Caco-2 (cell line): Measurements from ENCODE around the gene HIVEP2. TPM values are rescaled to one million over a fixed set of nuclear protein-coding genes. Genes with fewer than 3 reads are reported as not detected.

Experiments used
- BruUV-seq: library from RNA; stranded (reverse); fragments of 400-500 nt; replicated peaks from 2 replicates; lab custom pipeline; 2021; lab: Mats Ljungman, UMichigan
- CTCF ChIA-PET: fragments of 300-600 bp; sonication (Branson Sonifier 250); formaldehyde crosslinking; loops from one replicate; lab custom pipeline; 2022; ENCODE audit warnings: antibody characterized with exemption; lab: Charles Lee
- POLR2A ChIA-PET: fragments of 300-600 bp; sonication (Branson Sonifier 250); formaldehyde crosslinking; loops from one replicate; lab custom pipeline; 2022; ENCODE audit warnings: antibody characterized with exemption; lab: Charles Lee
- DNase-seq, 2 experiments: peaks; one replicate each; pipeline versions ENCODE4 v3.0.0 to v3.0.0-alpha.2; 2020 to 2022
- H3K27me3 ChIP-seq: replicated peaks from 2 replicates; pipeline ENCODE4 v1.6.0; 2011; ENCODE audit warnings: low read length; ENCODE audit not compliant: control insufficient read depth, insufficient read depth
- H3K36me3 ChIP-seq: 2 replicates; pipeline ENCODE4 v1.5.1; 2011; ENCODE audit warnings: low read length; ENCODE audit not compliant: control insufficient read depth, insufficient read depth
- H3K4me1 ChIP-seq: fragments of 250-450 bp; sonication (Bioruptor Pico); 2 replicates; pipeline ENCODE4 v1.5.1; 2020; ENCODE audit warnings: mild to moderate bottlenecking
- H3K4me3 ChIP-seq: 2 replicates; pipeline ENCODE4 v1.5.1; 2011; ENCODE audit warnings: low read depth, mild to moderate bottlenecking, control low read depth, low read length
- H3K9me3 ChIP-seq: fragments of 250-450 bp; sonication (Bioruptor Pico); 2 replicates; pipeline ENCODE4 v1.5.1; 2020; ENCODE audit warnings: mild to moderate bottlenecking, moderate library complexity
- H3K27ac Mint-ChIP-seq: one replicate; pipeline ENCODE4 v1.8.0; 2022; ENCODE audit warnings: mixed read lengths; ENCODE audit not compliant: unreplicated experiment
- H3K27me3 Mint-ChIP-seq: one replicate; pipeline ENCODE4 v1.8.0; 2022; ENCODE audit warnings: mixed read lengths; ENCODE audit not compliant: insufficient read depth, unreplicated experiment
- H3K36me3 Mint-ChIP-seq: one replicate; pipeline ENCODE4 v1.8.0; 2022; ENCODE audit warnings: mild to moderate bottlenecking, mixed read lengths; ENCODE audit not compliant: insufficient read depth, unreplicated experiment
- H3K4me1 Mint-ChIP-seq: one replicate; pipeline ENCODE4 v1.8.0; 2022; ENCODE audit warnings: low read depth, mixed read lengths; ENCODE audit not compliant: unreplicated experiment
- H3K4me3 Mint-ChIP-seq: one replicate; pipeline ENCODE4 v1.8.0; 2022; ENCODE audit warnings: mild to moderate bottlenecking, moderate library complexity, mixed read lengths; ENCODE audit not compliant: unreplicated experiment
- H3K9me3 Mint-ChIP-seq: one replicate; pipeline ENCODE4 v1.8.0; 2022; ENCODE audit warnings: mixed read lengths; ENCODE audit not compliant: unreplicated experiment
- intact Hi-C: fragments of 100-400 bp; cut with micrococcal nuclease; formaldehyde crosslinking; loops from one replicate; pipeline ENCODE4 v1.10.0; 2022; ENCODE audit not compliant: unreplicated experiment
- total RNA-seq: library from RNA; stranded (reverse); gene quantifications from 2 replicates; pipeline ENCODE4 v1.2.3, GENCODE V29; 2022
- TF ChIP-seq, protein P1 (sequence below), 2 experiments: fragments of 200-600 bp in 1 of 2; IDR thresholded peaks; 1 replicate in 1 of 2; 2 replicates in 1 of 2; pipeline versions ENCODE4 v1.5.1 to v1.8.0; 2011 to 2022; ENCODE audit warnings: antibody characterized with exemption in 1 of 2, control low read depth in 1 of 2, inconsistent platforms in 1 of 2, low read depth in 1 of 2, low read length in 1 of 2, mild to moderate bottlenecking in 1 of 2, moderate library complexity in 1 of 2; ENCODE audit not compliant: insufficient read depth in 1 of 2, severe bottlenecking in 1 of 2, unreplicated experiment in 1 of 2

HIVEP2 gene
- total RNA-seq, 1 experiment from 2014 or later, result 1.0 TPM

DNA sequence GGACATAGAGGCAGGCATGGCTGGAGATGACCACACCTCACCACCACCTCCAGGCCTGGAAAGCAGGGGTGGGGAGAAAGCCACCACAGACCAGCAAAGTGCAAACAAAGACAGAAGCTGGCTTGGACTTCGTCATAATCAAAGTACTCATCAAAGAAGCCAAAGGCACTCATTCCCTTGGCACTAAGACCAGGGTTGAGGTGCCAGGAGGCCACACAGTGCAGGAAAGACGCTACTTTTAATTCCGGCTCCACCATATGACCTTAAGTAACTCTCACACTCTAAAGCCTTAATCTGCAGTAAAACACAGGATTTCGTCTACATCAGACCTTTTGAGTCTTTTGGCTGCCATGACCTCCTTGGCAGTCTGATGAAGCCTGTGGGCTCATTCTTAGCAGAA lies 123.1 kb downstream of the HIVEP2 start:
- no peaks in the 10 kb centered on the region for H3K27me3 ChIP-seq
- DNase-seq, result no peak
- intact Hi-C loops, result no loop called here
- H3K36me3 ChIP-seq, result no peaks in the 10 kb centered on the region
- Mint-ChIP-seq H3K4me1 (no peaks in the 10 kb centered on the region), H3K4me3 (no peak overlapping the region), H3K27ac (no peak overlapping the region), H3K9me3 (no peaks in the 10 kb centered on the region), H3K36me3 (no peaks in the 10 kb centered on the region), H3K27me3 (no peaks in the 10 kb centered on the region)
- POLR2A ChIA-PET, result no interaction called here
- H3K9me3 ChIP-seq, result no peaks in the 10 kb centered on the region
- BruUV-seq, result no TSS peak
- CTCF ChIA-PET, result no interaction called here
- no peak overlapping the region for H3K4me3 ChIP-seq
- TF ChIP-seq, protein P1, sequence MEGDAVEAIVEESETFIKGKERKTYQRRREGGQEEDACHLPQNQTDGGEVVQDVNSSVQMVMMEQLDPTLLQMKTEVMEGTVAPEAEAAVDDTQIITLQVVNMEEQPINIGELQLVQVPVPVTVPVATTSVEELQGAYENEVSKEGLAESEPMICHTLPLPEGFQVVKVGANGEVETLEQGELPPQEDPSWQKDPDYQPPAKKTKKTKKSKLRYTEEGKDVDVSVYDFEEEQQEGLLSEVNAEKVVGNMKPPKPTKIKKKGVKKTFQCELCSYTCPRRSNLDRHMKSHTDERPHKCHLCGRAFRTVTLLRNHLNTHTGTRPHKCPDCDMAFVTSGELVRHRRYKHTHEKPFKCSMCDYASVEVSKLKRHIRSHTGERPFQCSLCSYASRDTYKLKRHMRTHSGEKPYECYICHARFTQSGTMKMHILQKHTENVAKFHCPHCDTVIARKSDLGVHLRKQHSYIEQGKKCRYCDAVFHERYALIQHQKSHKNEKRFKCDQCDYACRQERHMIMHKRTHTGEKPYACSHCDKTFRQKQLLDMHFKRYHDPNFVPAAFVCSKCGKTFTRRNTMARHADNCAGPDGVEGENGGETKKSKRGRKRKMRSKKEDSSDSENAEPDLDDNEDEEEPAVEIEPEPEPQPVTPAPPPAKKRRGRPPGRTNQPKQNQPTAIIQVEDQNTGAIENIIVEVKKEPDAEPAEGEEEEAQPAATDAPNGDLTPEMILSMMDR (IDR thresholded peaks at IDR 0.05; ENCODE audit: insufficient read depth in 1 of 2, low read depth in 1 of 2, low read length in 1 of 2, severe bottlenecking in 1 of 2, unreplicated experiment in 1 of 2), result no peak
- H3K4me1 ChIP-seq, result no peaks in the 10 kb centered on the region

DNA sequence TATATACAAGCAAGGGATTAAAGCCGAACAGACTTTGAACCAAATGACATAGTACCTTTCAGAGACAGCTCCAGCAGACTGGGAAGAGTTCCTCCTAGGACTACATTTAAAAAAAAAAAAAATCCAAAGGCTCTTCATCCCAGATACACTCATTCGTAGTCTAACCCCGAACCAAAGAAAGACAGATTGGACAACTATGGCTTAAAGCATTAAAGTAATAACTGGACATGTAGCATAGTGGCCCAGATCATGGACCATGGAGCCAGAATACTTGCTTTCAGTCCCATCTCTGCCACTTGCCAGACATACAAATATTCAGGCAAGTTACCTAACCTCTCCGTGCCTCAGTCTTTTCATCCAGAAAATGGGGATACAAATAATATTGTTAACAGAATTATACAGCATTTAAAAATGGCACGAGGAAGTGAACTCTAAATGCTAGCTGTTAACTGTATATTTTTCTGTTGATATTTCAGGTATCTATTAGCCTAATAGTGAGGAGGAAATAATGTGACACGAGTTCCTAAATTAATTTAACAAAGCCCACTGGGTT lies 123.7 kb downstream of the HIVEP2 start:
- Mint-ChIP-seq H3K27me3 (no peaks in the 10 kb centered on the region), H3K9me3 (no peaks in the 10 kb centered on the region), H3K27ac (no peak overlapping the region), H3K36me3 (no peaks in the 10 kb centered on the region), H3K4me1 (no peaks in the 10 kb centered on the region), H3K4me3 (no peak overlapping the region)
- no peaks in the 10 kb centered on the region for H3K36me3 ChIP-seq
- H3K9me3 ChIP-seq, result no peaks in the 10 kb centered on the region
- intact Hi-C loops, result no loop called here
- TF ChIP-seq, protein P1 (IDR thresholded peaks at IDR 0.05; ENCODE audit: insufficient read depth in 1 of 2, low read depth in 1 of 2, low read length in 1 of 2, severe bottlenecking in 1 of 2, unreplicated experiment in 1 of 2), result no peak
- CTCF ChIA-PET, result no interaction called here
- POLR2A ChIA-PET, result no interaction called here
- no peak overlapping the region for H3K4me3 ChIP-seq
- no peak for DNase-seq
- no TSS peak for BruUV-seq
- no peaks in the 10 kb centered on the region for H3K4me1 ChIP-seq
- H3K27me3 ChIP-seq, result no peaks in the 10 kb centered on the region

DNA sequence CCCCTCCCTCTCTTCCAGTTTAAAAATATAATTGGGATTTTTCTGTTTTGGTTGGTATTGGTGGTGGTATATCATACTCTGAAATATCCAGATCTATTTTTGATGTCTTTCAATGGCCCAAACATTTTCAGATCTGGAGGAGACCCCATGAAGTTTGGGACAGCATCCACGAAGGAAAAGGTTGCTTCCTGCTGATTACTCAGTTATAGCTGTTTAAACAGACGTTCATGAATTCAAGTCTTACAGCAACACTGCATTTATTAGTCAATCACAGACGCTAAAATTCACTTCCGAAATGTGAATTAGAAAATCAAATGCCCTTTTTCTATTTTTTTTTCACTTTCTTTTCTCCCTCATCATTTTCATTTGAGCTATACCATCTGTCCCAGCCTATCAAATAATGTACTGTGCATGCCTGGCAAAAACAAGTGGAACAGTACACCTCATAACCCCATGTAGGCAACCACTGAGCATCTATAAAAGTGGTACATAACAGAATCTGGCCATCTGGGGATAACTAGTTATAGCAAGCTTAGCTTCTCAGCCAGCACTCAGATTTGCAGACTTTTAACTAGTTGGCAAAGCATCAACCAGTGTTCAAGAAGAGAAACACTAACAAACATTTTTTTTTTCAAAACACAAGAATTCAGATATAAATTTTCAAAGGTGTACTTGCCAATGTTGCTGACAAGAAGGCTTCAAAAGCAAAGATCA lies 124.5 kb downstream of the HIVEP2 start:
- Histone ChIP-seq H3K36me3 (no peaks in the 10 kb centered on the region), H3K9me3 (no peaks in the 10 kb centered on the region), H3K4me3 (no peak overlapping the region), H3K27me3 (no peaks in the 10 kb centered on the region), H3K4me1 (no peaks in the 10 kb centered on the region)
- CTCF ChIA-PET, result no interaction called here
- no peaks in the 10 kb centered on the region for H3K27me3 Mint-ChIP-seq
- no peak for DNase-seq
- H3K36me3 Mint-ChIP-seq, result no peaks in the 10 kb centered on the region
- no peak overlapping the region for H3K27ac Mint-ChIP-seq
- intact Hi-C loops, result no loop called here
- no peaks in the 10 kb centered on the region for H3K4me1 Mint-ChIP-seq
- H3K4me3 Mint-ChIP-seq, result no peak overlapping the region
- no TSS peak for BruUV-seq
- H3K9me3 Mint-ChIP-seq, result no peaks in the 10 kb centered on the region
- TF ChIP-seq, protein P1 (IDR thresholded peaks at IDR 0.05; ENCODE audit: insufficient read depth in 1 of 2, low read depth in 1 of 2, low read length in 1 of 2, severe bottlenecking in 1 of 2, unreplicated experiment in 1 of 2), result no peak
- POLR2A ChIA-PET, result no interaction called here
